HepG2 (cell line): ENCODE data around the gene NACC2. TPM values are rescaled to one million over a fixed set of nuclear protein-coding genes. Genes with fewer than 3 reads are reported as not detected.

Source experiments
- FLYWCH1 ChIP-seq: sonication (generic); formaldehyde crosslinking; IDR thresholded peaks from 2 replicates; pipeline ENCODE4 v1.8.1; 2023; ENCODE audit warnings: mild to moderate bottlenecking, missing genetic modification reagents
- KDM2A ChIP-seq: sonication (generic); formaldehyde crosslinking; IDR thresholded peaks from 2 replicates; pipeline ENCODE4 v1.4.0; 2020; ENCODE audit warnings: low read depth, missing genetic modification reagents, borderline replicate concordance
- PHF21A ChIP-seq: sonication (generic); formaldehyde crosslinking; IDR thresholded peaks from 2 replicates; pipeline ENCODE4 v1.5.0; 2020; ENCODE audit warnings: mild to moderate bottlenecking, missing genetic modification reagents
- SOX6 ChIP-seq, 2 experiments: fragments of 450-650 bp in 1 of 2; sonication (generic) in 1 of 2; formaldehyde crosslinking in 1 of 2; IDR thresholded peaks; 2 replicates each; pipeline versions ENCODE4 v1.4.0 to v1.6.1; 2017 to 2020; ENCODE audit warnings: antibody characterized with exemption in 1 of 2, mild to moderate bottlenecking in 1 of 2, missing genetic modification reagents in 1 of 2
- ZNF225 ChIP-seq: sonication (generic); formaldehyde crosslinking; IDR thresholded peaks from 2 replicates; pipeline ENCODE4 v1.4.0; 2020; ENCODE audit warnings: mild to moderate bottlenecking, missing genetic modification reagents
- ZNF431 ChIP-seq: sonication (generic); formaldehyde crosslinking; IDR thresholded peaks from 2 replicates; pipeline ENCODE4 v1.9.0; 2022; ENCODE audit warnings: missing genetic modification reagents, low read depth, mild to moderate bottlenecking, borderline replicate concordance
- ZNF605 ChIP-seq: sonication (generic); formaldehyde crosslinking; IDR thresholded peaks from 2 replicates; pipeline ENCODE4 v1.8.0; 2022; ENCODE audit warnings: mild to moderate bottlenecking, missing genetic modification reagents
- ZSCAN31 ChIP-seq: sonication (generic); formaldehyde crosslinking; IDR thresholded peaks from 2 replicates; pipeline ENCODE4 v1.5.0; 2020; ENCODE audit warnings: low read depth, mild to moderate bottlenecking, missing genetic modification reagents
- polyA plus RNA-seq, 8 experiments: library from polyadenylated mRNA; depleted of rRNA in 3 of 8; stranded (reverse) in 7 of 8; unstranded in 1 of 8; fragments of >200 nt; fragmentation: Illumina TruSeq in 4 of 8; extraction: Trizol in 4 of 8; gene quantifications; 2 replicates each; pipeline versions ENCODE4 v1.2.1 to v1.2.3, GENCODE V29; 2011 to 2016; ENCODE audit warnings: low read depth in 4 of 8, missing spikeins in 1 of 8, mixed read lengths in 1 of 8; ENCODE audit not compliant: insufficient read depth in 1 of 8
- total RNA-seq, 5 experiments: library from RNA; depleted of rRNA; stranded (reverse); fragments of >200 nt; fragmentation: Illumina TruSeq; extraction: Trizol; gene quantifications; 2 replicates each; pipeline ENCODE4 v1.2.3, GENCODE V29; 2016; ENCODE audit warnings: low read depth in 1 of 5
- TF ChIP-seq, protein P1 (sequence below), 2 experiments: fragments of 450-650 bp in 1 of 2; sonication (generic) in 1 of 2; formaldehyde crosslinking in 1 of 2; IDR thresholded peaks; 2 replicates each; pipeline versions ENCODE4 v1.6.1 to v1.8.0; 2016 to 2022; ENCODE audit warnings: antibody characterized with exemption in 1 of 2, mild to moderate bottlenecking in 1 of 2, missing genetic modification reagents in 1 of 2
- TF ChIP-seq, protein P2 (sequence below): IDR thresholded peaks from 2 replicates; pipeline ENCODE4 v1.6.1; 2016; ENCODE audit warnings: low read depth, control low read depth
- TF ChIP-seq, protein P3 (sequence below): sonication (generic); formaldehyde crosslinking; IDR thresholded peaks from 2 replicates; pipeline ENCODE4 v1.4.0; 2020; ENCODE audit warnings: missing genetic modification reagents
- TF ChIP-seq, protein P4 (sequence below): IDR thresholded peaks from 2 replicates; pipeline ENCODE4 v1.6.1; 2012; ENCODE audit warnings: inconsistent platforms

NACC2 gene
- total and polyA plus RNA-seq, 2 of the 13 experiments (the other 11 are each of a cell fraction or from before 2014, with no cell fraction given) = 5.9 to 12.3 TPM

DNA sequence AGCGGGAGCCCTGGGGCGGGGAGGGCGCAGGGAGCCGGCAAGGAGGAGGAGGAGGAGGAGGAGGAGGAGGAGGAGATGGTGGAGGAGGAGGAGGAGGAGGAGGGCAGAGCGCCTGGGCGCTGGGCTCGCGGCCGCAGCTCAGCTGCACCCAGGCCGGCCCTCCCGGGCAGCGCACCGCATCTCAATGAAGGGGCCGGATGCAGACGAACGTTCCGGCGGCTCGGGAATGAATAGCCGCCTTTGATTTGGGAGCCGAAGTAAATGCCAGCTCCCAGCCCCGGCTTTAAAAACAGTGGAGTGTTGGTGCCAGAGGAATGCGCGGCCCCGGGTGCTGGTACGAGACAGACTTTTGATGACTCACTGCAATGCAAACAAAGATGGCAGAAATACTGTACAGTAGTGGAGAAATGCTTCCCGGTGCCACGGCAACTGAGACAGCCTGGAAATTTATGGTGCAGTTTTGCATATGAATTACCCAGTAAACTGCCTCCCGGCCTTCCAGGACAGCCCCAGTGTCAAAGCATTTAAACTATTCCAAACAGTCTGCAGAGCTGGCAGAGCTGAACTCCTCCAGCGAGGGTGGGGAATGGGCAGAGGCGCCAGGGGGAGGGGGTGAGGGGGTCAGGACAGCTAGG is 43.1 kb downstream of the NACC2 start (continued):
- TF ChIP-seq, protein P1, sequence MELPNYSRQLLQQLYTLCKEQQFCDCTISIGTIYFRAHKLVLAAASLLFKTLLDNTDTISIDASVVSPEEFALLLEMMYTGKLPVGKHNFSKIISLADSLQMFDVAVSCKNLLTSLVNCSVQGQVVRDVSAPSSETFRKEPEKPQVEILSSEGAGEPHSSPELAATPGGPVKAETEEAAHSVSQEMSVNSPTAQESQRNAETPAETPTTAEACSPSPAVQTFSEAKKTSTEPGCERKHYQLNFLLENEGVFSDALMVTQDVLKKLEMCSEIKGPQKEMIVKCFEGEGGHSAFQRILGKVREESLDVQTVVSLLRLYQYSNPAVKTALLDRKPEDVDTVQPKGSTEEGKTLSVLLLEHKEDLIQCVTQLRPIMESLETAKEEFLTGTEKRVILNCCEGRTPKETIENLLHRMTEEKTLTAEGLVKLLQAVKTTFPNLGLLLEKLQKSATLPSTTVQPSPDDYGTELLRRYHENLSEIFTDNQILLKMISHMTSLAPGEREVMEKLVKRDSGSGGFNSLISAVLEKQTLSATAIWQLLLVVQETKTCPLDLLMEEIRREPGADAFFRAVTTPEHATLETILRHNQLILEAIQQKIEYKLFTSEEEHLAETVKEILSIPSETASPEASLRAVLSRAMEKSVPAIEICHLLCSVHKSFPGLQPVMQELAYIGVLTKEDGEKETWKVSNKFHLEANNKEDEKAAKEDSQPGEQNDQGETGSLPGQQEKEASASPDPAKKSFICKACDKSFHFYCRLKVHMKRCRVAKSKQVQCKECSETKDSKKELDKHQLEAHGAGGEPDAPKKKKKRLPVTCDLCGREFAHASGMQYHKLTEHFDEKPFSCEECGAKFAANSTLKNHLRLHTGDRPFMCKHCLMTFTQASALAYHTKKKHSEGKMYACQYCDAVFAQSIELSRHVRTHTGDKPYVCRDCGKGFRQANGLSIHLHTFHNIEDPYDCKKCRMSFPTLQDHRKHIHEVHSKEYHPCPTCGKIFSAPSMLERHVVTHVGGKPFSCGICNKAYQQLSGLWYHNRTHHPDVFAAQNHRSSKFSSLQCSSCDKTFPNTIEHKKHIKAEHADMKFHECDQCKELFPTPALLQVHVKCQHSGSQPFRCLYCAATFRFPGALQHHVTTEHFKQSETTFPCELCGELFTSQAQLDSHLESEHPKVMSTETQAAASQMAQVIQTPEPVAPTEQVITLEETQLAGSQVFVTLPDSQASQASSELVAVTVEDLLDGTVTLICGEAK (IDR thresholded peaks at IDR 0.05) = no peak
- TF ChIP-seq, protein P1 (CRISPR knock-in tag; IDR thresholded peaks at IDR 0.05) = no peak
- peak; percentile 86 for TF ChIP-seq PHF21A
- TF ChIP-seq ZSCAN31 (CRISPR knock-in tag) = no peak
- TF ChIP-seq, protein P2, sequence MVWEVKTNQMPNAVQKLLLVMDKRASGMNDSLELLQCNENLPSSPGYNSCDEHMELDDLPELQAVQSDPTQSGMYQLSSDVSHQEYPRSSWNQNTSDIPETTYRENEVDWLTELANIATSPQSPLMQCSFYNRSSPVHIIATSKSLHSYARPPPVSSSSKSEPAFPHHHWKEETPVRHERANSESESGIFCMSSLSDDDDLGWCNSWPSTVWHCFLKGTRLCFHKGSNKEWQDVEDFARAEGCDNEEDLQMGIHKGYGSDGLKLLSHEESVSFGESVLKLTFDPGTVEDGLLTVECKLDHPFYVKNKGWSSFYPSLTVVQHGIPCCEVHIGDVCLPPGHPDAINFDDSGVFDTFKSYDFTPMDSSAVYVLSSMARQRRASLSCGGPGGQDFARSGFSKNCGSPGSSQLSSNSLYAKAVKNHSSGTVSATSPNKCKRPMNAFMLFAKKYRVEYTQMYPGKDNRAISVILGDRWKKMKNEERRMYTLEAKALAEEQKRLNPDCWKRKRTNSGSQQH (CRISPR knock-in tag) = 0 out of 2 replicates have a peak, but pooled peaks have one; percentile 39
- no peak; the same call in 1 of the 2 replicates for TF ChIP-seq KDM2A (CRISPR knock-in tag)
- TF ChIP-seq, protein P3, sequence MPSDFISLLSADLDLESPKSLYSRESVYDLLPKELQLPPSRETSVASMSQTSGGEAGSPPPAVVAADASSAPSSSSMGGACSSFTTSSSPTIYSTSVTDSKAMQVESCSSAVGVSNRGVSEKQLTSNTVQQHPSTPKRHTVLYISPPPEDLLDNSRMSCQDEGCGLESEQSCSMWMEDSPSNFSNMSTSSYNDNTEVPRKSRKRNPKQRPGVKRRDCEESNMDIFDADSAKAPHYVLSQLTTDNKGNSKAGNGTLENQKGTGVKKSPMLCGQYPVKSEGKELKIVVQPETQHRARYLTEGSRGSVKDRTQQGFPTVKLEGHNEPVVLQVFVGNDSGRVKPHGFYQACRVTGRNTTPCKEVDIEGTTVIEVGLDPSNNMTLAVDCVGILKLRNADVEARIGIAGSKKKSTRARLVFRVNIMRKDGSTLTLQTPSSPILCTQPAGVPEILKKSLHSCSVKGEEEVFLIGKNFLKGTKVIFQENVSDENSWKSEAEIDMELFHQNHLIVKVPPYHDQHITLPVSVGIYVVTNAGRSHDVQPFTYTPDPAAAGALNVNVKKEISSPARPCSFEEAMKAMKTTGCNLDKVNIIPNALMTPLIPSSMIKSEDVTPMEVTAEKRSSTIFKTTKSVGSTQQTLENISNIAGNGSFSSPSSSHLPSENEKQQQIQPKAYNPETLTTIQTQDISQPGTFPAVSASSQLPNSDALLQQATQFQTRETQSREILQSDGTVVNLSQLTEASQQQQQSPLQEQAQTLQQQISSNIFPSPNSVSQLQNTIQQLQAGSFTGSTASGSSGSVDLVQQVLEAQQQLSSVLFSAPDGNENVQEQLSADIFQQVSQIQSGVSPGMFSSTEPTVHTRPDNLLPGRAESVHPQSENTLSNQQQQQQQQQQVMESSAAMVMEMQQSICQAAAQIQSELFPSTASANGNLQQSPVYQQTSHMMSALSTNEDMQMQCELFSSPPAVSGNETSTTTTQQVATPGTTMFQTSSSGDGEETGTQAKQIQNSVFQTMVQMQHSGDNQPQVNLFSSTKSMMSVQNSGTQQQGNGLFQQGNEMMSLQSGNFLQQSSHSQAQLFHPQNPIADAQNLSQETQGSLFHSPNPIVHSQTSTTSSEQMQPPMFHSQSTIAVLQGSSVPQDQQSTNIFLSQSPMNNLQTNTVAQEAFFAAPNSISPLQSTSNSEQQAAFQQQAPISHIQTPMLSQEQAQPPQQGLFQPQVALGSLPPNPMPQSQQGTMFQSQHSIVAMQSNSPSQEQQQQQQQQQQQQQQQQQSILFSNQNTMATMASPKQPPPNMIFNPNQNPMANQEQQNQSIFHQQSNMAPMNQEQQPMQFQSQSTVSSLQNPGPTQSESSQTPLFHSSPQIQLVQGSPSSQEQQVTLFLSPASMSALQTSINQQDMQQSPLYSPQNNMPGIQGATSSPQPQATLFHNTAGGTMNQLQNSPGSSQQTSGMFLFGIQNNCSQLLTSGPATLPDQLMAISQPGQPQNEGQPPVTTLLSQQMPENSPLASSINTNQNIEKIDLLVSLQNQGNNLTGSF = no peak
- TF ChIP-seq, protein P4, sequence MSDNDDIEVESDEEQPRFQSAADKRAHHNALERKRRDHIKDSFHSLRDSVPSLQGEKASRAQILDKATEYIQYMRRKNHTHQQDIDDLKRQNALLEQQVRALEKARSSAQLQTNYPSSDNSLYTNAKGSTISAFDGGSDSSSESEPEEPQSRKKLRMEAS = no peak
- no peak for TF ChIP-seq FLYWCH1
- 0 out of 2 replicates have a peak, but pooled peaks have one; percentile 19 for TF ChIP-seq ZNF431 (CRISPR knock-in tag)
- no peak for TF ChIP-seq SOX6 (IDR thresholded peaks at IDR 0.05)
- TF ChIP-seq SOX6 (CRISPR knock-in tag; IDR thresholded peaks at IDR 0.05) = peak; percentile 12; the same call in 1 of the 2 replicates
- TF ChIP-seq ZNF225 (CRISPR knock-in tag) = no peak
- TF ChIP-seq ZNF605 (CRISPR knock-in tag) = no peak
